ENCODE data around the gene USP21. TPM values are rescaled to one million over a fixed set of nuclear protein-coding genes. Genes with fewer than 3 reads are reported as not detected.

The USP21 gene
- total and polyA plus RNA-seq, 2 of the 8 experiments (the other 6 are each of a cell fraction or from before 2014, with no cell fraction given) = 23.9 to 36.3 TPM

DNA sequence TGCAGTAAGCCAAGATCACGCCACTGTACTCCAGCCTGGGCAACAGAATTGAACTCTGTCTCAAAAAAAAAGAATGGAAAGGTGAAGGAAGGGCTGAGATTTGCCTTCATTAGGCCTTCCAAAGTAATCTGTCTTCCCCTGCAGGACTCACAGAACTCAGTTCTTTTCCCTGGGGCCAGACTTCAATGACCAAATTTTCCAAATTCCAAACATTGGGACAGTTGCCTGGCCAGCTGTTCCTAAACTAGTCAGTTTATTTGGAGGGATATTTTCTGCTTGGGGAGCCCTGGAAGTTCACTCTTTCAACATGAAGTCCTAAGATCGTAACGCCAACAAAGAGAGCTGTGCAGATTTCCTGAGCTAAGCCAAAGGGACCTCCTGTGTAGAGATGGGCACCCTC lies 21.4 kb upstream of the USP21 start:
- Histone ChIP-seq H3K56ac (replicated peaks; ENCODE audit: insufficient read length, low read depth, low read length) (no peak overlapping the region), H4K8ac (ENCODE audit: extremely low read depth, insufficient read depth, low read length) (no peak overlapping the region), H2BK120ac (replicated peaks; ENCODE audit: low read depth, low read length) (no peak overlapping the region), H2AK5ac (ENCODE audit: low read depth, low read length) (no peak overlapping the region), H2BK5ac (ENCODE audit: low read depth, low read length) (no peak overlapping the region), H3K79me2 (ENCODE audit: control insufficient read depth in 1 of 2, insufficient read depth in 2 of 2, low read length in 2 of 2) (peaks cover 0 to 10% of the 10 kb centered on the region in 2 experiments; a peak in 2 of 4 replicates), H3K14ac (ENCODE audit: insufficient read length) (no peak overlapping the region), H3K4me1 (replicated peaks in 1 of 4; ENCODE audit: control insufficient read depth in 3 of 4, insufficient read depth in 4 of 4, low read length in 3 of 4) (no peaks in the 10 kb centered on the region), H3K18ac (ENCODE audit: extremely low read depth, low read length) (no peak overlapping the region), H2BK15ac (ENCODE audit: low read length) (no peak overlapping the region), H3K4me2 (ENCODE audit: insufficient read depth in 1 of 2, low read depth in 2 of 2, low read length in 2 of 2) (no peak overlapping the region), H2AFZ (ENCODE audit: low read length) (no peak overlapping the region), H4K20me1 (replicated peaks in 1 of 2; ENCODE audit: control insufficient read depth in 1 of 2, insufficient read depth in 2 of 2, low read length in 2 of 2) (peaks cover 0 to 1% of the 10 kb centered on the region in 2 experiments), H3K9ac (replicated peaks in 1 of 4; ENCODE audit: extremely low read depth in 1 of 4, low read depth in 3 of 4, low read length in 3 of 4) (no peak overlapping the region), H2BK20ac (ENCODE audit: low read length) (no peak overlapping the region), H3K4me3 (ENCODE audit: extremely low read depth in 1 of 4, insufficient read depth in 2 of 4, low read depth in 3 of 4, low read length in 4 of 4) (no peak overlapping the region), H3K27me3 (replicated peaks in 1 of 4; ENCODE audit: control insufficient read depth in 3 of 4, extremely low read depth in 1 of 4, insufficient read depth in 3 of 4, low read length in 3 of 4) (no peaks in the 10 kb centered on the region), H3K23me2 (ENCODE audit: low read depth, low read length) (peaks cover 4% of the 10 kb centered on the region), H3K27ac (ENCODE audit: low read depth, low read length) (no peak overlapping the region), H3K36me3 (ENCODE audit: control insufficient read depth in 2 of 4, insufficient read depth in 4 of 4, low read length in 3 of 4) (no peaks in the 10 kb centered on the region; a peak in 1 of 8 replicates), H3K79me1 (ENCODE audit: low read depth, low read length) (peaks cover 6% of the 10 kb centered on the region; the same call in 1 of the 2 replicates), H3K23ac (ENCODE audit: insufficient read length) (no peak overlapping the region), H4K91ac (replicated peaks; ENCODE audit: insufficient read length, low read length) (no peak overlapping the region), H3K9me3 (ENCODE audit: insufficient read depth in 2 of 2, low read depth in 1 of 2, low read length in 1 of 2) (no peaks in the 10 kb centered on the region), H2BK12ac (ENCODE audit: low read depth, low read length) (no peak overlapping the region), H3K4ac (replicated peaks; ENCODE audit: insufficient read length, low read depth, low read length) (no peak overlapping the region), H4K5ac (ENCODE audit: insufficient read length, low read depth, low read length) (no peak overlapping the region)
- ChIA-PET CTCF (ENCODE audit: partially characterized antibody) (interaction anchor here (0.6 to 7.3 kb wide), 19 partner anchors 9 to 519 kb away, joined by 3 to 58 read pairs (median 4); partner anchors contain the start of genes ARHGAP30, ITLN2, KLHDC9 and PPOX), POLR2A (ENCODE audit: partially characterized antibody) (interaction anchor here (0.7 to 9.6 kb wide), 5 partner anchors 10 to 63 kb away, joined by 3 to 130 read pairs (median 4); partner anchors contain the start of genes UFC1 and USP21)
- DNase-seq (ENCODE audit: low read depth in 1 of 2, low spot score in 2 of 2) (no peak), FAIRE-seq (no peak)
- 89% methylated on average over 3 of the region's 3 CpGs; no CpG with 5 or more reads in 1 of the 2 experiments for WGBS, 2 experiments (ENCODE audit: extremely low coverage in 1 of 2, insufficient coverage in 1 of 2, insufficient read length in 1 of 2, insufficient replicate concordance in 2 of 2, low coverage in 1 of 2, low lambda C conversion rate in 2 of 2, missing lambda C conversion rate in 1 of 2)
- TF ChIP-seq, protein P1, sequence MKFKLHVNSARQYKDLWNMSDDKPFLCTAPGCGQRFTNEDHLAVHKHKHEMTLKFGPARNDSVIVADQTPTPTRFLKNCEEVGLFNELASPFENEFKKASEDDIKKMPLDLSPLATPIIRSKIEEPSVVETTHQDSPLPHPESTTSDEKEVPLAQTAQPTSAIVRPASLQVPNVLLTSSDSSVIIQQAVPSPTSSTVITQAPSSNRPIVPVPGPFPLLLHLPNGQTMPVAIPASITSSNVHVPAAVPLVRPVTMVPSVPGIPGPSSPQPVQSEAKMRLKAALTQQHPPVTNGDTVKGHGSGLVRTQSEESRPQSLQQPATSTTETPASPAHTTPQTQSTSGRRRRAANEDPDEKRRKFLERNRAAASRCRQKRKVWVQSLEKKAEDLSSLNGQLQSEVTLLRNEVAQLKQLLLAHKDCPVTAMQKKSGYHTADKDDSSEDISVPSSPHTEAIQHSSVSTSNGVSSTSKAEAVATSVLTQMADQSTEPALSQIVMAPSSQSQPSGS (IDR thresholded peaks at IDR 0.05; ENCODE audit: low read length) = no peak
- TF ChIP-seq NRF1 (IDR thresholded peaks at IDR 0.05; ENCODE audit: low read depth, low read length) (no peak), JUN (IDR thresholded peaks at IDR 0.05; ENCODE audit: low read depth, low read length) (no peak), KDM4A (IDR thresholded peaks at IDR 0.05; ENCODE audit: low read depth, low read length, severe bottlenecking) (no peak), CEBPB (IDR thresholded peaks at IDR 0.05; ENCODE audit: low read depth, low read length) (no peak), BCL11A (IDR thresholded peaks at IDR 0.05; ENCODE audit: low read depth in 2 of 2, low read length in 2 of 2) (no peak), RXRA (IDR thresholded peaks at IDR 0.05; ENCODE audit: insufficient read depth, low read depth, low read length) (no peak), ASH2L (IDR thresholded peaks at IDR 0.05; ENCODE audit: low read length) (no peak), CTBP2 (IDR thresholded peaks at IDR 0.05; ENCODE audit: borderline replicate concordance, insufficient read depth, insufficient read length, low read length) (no peak), ZNF274 (IDR thresholded peaks at IDR 0.05; ENCODE audit: borderline replicate concordance, extremely low read depth, low read length) (no peak), CHD1 (IDR thresholded peaks at IDR 0.05; ENCODE audit: low read depth, low read length) (no peak), EGR1 (IDR thresholded peaks at IDR 0.05; ENCODE audit: borderline replicate concordance, low read depth, low read length) (no peak), POU5F1 (IDR thresholded peaks at IDR 0.05; ENCODE audit: low read depth, low read length) (no peak)
